Colon (tissue), 2 donors: ENCODE measurements around the gene LEKR1.

Experiments
- FAIRE-seq: peaks from 2 replicates; lab custom pipeline; 2012; peaks lifted over from hg19 to GRCh38; lab: Jason Lieb, UNC
- donor health status: control.
- donor health status: control.

LEKR1 gene

DNA sequence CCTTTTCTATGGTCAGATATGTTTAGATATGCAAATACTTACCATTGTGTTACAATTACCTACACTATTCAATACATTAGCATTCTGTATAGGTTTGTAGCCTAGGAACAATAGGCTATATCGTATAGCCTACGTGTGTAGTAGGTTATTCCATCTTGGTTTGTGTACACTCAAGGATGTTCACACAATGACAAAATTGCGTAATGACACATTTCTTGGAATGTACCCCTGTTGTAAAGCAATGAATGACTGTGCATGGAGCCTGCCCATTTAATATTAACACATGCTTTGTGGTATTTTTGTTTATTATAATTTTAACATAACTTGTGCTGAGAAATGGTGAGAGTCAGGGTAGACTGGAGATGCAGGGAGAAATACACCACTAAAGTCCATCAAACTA is 154.9 kb downstream of the LEKR1 start:
- no peak for FAIRE-seq

DNA sequence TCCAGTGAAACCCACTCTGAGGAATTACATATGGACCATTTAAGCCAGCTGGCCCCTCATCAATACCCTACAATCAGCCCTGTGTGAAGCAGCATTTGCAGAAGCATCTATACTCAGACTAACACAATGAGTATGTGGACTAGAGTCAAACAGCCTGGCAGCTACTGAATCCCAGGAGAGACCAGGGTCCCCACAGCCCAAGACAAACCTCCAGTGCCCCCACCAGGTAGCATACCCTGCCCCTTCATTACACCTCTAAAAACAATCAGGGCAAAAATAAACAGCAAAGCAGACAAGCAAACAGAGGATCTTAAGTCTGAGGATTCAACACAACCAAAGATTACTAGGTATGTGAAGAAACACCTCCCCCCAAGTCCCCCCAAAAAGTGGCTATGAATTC is 157.4 kb downstream of the LEKR1 start:
- FAIRE-seq, result no peak

GRCh38 chr3:156985711-156986110 is 159.6 kb downstream of the LEKR1 start:
- no peak for FAIRE-seq

DNA sequence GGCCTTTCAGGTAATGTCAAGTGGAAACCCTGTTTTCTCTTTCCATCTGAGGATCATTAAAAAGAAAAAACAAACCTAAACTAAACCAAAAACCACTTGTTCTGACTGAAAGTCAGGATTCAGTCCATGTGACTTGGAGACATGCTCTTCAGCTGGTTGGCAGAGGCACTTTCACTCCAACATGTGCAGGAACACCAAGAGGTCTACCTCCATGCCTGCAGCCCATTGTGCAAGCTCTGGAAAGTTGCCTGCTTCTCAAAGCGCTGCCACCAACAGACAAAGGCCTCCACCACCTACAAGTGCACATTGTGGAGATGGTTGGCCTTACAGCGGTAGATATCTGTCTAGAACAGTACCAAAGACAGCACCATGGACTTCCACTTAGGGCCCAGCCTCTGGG is 161.8 kb downstream of the LEKR1 start:
- FAIRE-seq, result no peak

GRCh38 chr3:156997351-156997750 is 171.2 kb downstream of the LEKR1 start:
- FAIRE-seq, result no peak

DNA sequence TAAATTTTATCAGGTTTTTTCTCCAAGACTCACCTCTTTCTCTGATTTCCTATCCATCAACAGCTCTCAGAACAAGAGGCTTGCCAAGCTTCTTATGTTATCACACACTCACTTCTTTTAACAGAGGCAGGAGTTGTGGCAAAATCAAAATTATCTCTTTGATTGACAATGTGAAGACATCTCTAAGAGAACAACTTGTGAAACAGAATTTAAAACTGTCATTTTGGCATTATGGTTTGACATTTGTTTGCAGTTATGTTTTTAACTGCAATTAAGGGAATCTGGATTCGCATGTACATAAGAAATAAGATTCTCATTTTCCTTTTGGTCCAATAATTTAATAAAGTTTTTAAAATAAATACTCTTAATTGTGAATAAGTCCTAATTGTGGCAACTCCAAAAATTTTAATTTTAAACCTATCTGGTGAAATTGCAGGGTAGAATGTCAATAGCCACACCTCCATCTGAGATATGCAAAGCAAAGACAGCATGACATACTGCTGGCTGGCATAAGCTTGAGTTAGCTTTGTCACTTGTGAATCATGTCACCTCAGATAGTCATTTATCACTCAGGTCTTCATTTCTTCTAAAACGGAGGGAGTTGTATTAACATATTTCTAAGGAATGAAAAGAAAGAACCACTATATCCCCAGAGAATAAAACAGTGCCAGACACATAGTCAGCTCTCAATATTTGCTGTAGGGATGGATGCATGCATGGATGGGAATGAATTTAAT is 175.2 kb downstream of the LEKR1 start:
- FAIRE-seq, result no peak

DNA sequence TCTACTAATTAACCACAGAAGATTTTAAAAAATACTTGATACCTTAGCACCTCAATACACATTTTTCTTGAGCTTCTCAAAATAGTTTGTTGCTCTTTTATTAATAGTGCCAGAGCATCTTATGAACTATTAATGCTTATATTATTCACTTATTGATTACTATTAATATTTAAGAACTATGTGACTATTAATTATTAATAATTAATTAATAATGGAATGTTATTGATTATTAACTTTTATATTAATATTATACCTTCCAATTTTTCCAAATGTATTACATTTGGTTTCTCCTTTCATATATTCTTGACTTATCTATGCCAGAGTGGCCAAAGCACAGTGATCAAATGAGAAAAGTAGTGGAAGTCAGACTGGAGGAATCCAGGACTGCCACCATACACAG is 195.5 kb downstream of the LEKR1 start:
- FAIRE-seq, result peak; percentile 10

- no peak for FAIRE-seq
These were observed 197.1 kb downstream of the LEKR1 start for GRCh38 chr3:157023226-157023625.

DNA sequence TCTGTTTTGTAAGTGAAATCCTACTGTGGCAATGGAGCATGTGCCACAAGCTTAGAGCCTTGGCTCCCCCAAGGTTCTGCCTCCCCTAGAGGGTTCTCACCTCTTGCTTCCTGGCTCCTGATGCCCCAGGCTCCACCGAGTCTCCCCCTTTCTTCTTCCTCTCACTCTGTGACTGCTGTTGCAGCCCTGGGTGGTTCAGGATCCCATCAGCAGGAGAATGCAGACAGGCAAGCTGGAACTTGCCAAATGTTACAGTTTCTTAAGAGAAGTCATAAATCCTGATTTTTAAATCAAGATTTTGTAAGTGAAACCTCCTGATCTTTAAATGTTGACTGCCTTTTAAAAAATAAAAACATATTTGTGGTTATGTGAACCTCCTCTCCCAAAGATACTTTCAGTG is 199.9 kb downstream of the LEKR1 start:
- no peak for FAIRE-seq

DNA sequence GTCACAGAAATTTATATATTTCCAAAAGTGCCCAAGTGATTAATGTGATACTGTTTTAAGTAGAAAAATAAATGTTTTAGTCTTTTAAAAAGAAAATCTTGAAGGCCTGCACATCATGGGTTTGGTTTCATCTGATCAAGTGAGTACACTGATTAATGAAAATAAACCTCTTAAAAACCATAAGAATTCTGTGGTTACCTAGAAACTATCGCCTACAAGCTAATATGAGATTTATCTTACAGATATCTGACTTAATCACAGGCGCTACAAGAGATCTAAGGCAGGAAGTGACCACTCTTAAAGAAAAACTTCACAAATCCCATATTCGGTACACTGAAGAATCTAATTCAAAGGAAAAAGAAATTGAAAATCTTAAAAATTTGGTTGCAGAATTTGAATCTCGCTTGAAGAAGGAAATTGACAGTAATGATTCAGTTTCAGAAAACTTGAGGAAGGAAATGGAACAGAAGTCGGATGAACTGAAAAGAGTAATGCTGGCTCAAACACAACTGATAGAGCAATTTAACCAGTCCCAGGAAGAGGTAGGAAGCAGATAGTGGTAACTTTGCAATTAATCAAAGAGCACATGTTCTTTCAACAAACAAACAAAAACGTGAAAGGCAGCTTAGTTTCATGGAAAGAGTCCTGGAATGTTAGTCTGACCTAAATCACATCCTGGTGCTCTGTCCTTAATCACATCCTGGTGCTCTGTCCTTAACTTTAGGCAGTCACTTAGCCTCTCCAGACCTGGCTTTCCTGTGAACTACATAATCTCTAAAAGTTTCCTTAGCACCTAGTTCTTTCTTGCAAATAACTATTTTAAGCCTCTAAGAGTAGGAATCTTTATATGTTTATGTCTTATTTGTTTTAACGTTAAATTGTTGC is 201.9 kb downstream of the LEKR1 start:
- FAIRE-seq, result no peak

- FAIRE-seq, result no peak
These were observed 203.2 kb downstream of the LEKR1 start for GRCh38 chr3:157029365-157029790.

DNA sequence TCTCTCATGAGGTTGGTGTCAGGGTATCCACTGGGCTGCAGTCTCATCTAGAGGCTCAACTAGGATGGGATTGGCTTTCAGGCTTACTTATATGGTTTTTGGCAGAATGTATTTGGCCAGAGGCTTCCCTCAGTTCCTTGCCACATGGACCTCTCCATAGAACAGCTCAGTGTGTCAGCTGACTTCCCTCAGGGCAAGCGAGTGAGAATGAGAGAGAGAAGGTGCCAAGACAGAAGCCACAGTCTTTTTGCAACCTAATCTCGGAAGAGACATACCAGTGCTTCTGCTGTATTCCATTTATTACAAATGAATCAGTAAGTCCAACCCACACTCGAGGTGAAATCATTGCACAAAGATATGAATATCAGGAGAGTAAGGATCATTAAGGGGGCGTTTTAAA is 204.6 kb downstream of the LEKR1 start:
- no peak for FAIRE-seq

GRCh38 chr3:157033001-157033400 is 206.8 kb downstream of the LEKR1 start:
- FAIRE-seq, result no peak

GRCh38 chr3:157040456-157040855 is 214.3 kb downstream of the LEKR1 start:
- no peak for FAIRE-seq

DNA sequence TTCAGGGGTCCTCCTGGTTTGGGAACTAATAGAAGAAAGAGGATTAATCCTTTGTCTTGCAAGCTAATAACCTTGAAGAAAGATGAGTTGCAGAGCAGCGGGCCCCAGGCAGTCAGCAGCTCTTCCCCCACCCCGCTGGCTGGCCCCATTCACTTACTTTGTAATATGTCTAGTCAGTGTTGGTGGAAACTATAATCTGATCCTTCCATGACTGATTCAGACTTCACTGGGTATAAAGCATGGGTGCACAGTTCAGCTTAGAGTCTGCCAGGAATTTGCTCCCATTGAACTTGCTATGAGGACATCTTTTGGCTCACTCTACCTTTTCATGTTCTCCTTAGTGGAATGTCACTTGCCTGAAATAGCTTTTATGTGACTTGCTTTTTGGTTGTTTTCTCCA is 216.1 kb downstream of the LEKR1 start:
- FAIRE-seq, result no peak

DNA sequence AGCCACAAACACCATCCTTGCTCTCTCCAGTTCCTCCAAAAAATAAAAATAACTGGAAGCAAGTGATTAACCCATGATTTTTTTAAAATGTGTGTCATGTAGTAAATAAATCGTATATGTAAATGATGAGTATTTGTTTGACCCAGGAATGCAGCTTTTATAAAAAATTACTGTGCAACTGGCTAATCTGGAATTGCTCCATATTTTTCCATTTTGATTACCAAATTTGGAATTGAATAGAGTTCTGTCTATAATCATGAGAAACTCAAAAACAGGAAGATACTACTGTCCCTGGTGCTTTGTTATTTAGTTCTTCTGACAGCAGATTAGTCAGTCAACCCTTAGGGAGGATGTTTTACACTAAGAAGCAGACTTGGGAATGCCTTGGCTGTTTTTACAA is 217.6 kb downstream of the LEKR1 start:
- no peak for FAIRE-seq

DNA sequence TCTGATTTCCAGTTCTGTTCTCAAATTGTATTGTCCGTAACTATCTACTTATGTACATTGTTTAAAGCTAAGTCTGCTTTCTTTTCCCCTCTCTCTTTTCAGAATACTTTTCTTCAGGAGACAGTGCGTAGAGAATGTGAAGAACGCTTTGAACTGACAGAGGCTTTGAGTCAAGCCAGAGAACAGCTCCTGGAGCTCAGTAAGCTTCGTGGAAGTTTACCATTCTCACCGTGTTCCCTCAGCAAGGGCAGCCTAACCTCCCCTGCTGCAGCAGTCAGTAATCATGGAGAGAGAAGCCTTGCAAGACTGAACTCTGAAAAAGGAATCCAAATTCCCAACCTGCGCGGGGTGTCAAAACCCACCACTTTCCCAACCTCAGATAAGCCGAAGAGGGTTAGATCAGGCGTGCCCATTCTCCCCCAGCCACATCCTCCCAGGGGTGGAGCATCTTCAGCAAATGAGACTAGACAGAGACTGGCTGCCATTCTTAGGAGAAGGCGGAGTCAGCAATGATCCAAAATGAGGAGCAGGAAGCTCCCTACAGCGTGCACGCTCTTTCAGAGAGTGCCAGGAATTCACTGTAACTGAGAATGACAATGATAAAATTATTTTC is 219.2 kb downstream of the LEKR1 start:
- no peak for FAIRE-seq

GRCh38 chr3:157046520-157046919 is 220.4 kb downstream of the LEKR1 start:
- FAIRE-seq, result peak; percentile 55

DNA sequence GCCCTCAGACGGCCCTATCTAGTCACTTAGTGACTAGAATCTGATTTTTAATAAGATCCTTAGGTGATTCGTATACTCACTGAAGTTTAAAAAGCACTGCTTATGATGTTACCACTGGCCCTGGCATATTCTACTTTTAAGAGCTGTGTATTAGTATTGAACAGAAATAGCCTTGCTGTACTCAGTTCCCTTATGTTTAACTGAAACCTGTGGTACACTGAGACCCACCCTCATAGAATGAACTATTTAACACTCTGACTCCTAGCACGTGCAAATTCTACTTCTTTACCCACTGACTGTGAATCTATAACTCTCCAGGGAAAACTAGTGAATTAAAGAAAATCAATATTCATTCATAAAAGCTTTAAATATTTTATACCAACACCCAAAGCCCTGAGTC is 224.9 kb downstream of the LEKR1 start:
- no peak for FAIRE-seq

GRCh38 chr3:157051591-157051990 is 225.4 kb downstream of the LEKR1 start:
- peak; percentile 31 for FAIRE-seq

- FAIRE-seq, result no peak
These were observed 229.9 kb downstream of the LEKR1 start for GRCh38 chr3:157056035-157056434.

GRCh38 chr3:157058392-157059071 is 232.4 kb downstream of the LEKR1 start:
- no peak for FAIRE-seq
